GM21381 (cell line): ENCODE measurements around the gene RHOBTB1.
"Not testable (repeated sequence)": the region's sequence is repeated elsewhere in the genome, so short reads cannot be mapped to it uniquely, and the experiment has no call there.

Experiments used
- ATAC-seq: cut with Tn5 transposase; IDR thresholded peaks from one replicate; pipeline ENCODE4 v1.9.1; 2021; ENCODE audit warnings: mild to moderate bottlenecking, moderate library complexity; ENCODE audit not compliant: unreplicated experiment

RHOBTB1 gene

DNA sequence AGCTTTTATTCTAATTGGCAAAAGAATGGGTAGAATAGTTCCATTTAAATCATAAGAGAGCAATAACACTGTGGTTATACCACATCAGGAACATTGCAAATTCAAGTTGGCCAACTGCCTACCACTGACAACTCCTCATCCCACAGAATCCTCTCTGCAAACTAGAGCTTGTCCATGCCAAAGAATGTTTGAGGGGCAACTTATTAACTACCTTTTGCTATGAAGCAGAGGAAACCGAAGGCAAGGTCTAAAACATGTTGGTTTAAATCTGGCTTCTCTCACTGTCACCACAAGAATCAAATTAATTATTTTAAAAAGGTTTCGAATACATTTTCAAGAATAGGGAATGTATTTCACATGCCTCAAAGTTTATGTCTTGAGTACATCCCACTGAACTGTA, 36.0 kb downstream of the RHOBTB1 start:
- no peak for ATAC-seq

DNA sequence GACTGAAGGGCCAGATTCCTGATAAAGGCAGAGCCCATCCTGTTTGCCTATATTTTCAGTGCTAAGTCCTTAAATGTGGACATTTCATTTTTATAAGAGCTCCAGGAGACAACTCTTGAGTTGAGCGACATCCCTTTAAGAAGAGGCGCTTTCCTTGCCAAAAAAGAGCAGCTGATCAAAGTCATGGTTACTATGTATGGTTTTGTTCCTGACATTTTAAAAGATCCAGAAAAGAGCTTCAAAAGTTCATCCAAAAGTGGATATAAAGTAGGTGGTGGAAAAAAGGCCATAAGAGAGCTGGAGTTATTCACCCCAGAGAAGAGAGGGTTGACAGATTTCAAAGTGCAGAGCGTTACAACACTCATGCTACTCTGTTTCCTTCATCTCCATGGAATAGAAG, 36.7 kb downstream of the RHOBTB1 start:
- no peak for ATAC-seq

DNA sequence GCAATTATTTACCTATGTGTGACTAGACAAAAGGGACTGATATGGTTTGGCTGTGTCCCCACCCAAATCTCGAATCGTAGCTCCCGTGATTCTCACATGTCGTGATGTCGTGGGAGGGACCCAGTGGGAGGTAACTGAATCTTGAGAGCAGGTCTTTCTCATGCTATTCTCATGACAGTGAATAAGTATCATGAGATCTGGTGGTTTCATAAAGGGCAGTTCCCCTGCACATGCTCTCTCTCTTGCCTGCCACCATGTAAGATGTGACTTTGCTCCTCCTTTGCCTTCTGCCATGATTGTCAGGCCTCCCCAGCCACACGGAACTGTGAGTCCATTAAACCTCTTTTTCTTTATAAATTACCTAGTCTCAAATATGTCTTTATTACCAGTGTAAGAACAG, 37.2 kb downstream of the RHOBTB1 start:
- not testable (repeated sequence) for ATAC-seq

DNA sequence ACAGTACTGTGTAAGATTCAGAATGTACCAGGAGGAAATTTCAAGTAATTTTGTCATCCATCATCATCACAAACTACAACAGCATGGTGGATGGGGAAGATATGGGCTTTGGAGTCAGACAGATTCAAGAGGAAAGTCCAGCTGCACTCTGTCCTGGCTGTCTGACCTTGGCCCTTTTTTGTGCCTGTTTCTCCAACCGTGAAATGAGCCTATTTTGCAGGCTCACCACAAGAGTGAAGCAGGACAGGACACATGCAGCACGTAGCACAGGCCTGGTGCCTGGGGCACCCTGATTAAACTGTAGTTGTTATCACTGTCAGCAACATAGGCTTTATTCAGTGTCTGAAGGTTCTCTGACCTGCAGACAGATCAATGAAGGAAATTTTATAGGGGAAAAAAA, 37.6 kb downstream of the RHOBTB1 start:
- no peak for ATAC-seq

DNA sequence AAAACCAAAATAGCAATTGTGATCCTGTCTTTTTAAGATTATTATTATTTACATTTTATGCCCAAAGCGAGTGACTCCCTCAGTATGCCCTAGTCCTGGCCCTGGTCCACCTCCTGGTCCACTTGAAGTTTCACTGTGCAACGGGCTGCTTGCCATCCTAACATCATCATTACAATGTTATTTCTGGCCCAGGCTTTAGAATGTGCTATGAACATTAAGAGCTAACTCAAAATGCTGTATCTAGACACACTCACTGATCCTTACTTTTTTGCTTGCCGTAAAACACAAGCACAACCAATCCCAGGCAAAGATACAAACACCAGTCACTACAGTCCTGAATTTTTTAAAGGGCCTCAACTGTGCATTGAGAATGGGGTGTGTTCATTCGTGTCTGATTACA, 38.4 kb downstream of the RHOBTB1 start:
- ATAC-seq: no peak

DNA sequence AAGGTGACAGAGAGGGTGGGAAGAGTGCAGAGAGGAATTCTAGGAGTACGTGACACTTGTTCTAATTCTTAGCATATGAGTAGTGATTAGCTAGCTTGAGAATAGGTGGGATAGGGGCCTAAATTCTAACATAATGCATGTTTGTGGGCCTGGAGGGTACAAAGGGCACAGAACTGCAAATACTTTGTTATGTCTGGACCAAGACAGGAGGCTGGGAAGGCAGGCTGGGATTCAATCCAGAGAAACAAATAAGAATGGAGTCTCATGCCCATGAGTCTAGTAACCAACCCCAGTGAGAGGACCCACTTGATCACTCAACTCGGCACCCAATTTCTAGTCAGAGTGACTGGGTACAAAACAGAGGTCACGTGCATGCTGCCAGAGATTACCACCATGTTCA, 40.9 kb downstream of the RHOBTB1 start:
- ATAC-seq: no peak

DNA sequence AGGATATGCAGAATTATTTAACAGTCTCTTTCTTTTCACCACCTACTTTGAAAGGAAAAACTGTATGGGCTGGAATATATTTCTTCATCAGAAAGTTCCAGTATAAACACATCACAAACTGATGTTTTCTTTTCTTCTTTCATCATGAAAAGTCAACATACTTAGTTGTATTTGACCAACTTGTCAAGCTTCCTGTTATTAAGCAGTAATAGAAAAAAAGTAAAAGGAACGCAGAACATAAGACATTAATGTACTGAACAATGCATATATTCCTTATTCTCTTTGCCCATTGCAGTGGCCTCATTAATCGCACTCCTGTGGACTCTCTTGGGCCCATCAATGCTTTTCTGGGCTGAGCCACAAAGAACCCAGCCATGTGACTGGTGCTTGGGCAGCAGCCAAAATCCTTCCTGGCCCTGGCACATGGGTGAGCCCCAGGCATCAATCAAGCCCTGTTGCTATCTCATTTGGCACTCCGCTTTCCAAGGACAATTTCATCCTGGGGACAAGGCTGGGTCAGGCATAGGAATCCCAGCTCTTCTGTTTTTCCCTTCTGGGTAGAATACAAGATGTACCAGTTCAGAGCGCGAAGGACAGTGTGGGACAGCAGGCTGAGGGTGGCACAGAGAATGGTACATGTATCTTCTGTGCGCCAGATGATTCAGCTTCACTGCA, 42.3 kb downstream of the RHOBTB1 start:
- no peak for ATAC-seq

DNA sequence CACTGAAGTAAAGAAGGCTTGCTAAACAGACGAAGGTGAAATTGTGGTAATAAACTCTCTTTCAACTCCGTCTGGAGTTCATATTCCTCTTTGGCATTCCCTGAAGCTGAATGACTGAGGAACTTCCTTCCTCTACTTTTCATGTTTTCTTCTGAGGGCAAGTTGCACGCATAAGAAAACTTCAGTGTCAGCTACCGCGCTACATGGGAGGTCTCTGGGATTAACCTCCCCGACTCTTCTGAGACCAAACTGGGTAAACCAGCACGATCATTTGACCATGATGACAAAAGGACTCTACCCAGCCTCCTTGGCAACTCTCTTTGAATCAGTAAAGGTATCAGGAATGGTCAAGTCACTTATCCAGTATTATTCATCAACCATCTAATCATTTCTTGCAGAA, 44.7 kb downstream of the RHOBTB1 start:
- no peak for ATAC-seq

DNA sequence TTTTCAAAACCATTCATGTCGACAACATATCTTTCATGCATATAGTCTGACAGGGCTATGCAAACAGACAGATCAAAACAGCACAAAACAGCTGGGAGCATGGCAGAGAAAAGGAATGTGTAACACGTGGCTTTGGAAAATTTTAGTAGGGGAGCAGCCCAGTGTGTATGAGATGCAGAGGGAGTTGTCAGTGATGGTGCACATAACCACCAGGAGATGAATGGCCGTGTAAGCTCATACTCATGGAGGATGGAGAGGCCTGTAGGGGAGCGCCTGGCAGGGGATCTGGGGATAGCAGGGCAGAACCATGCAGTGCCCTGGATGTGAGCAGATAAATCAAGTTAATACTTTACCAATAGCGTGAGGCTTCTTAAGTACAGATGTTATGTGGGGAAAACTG, 45.7 kb downstream of the RHOBTB1 start:
- ATAC-seq: no peak

DNA sequence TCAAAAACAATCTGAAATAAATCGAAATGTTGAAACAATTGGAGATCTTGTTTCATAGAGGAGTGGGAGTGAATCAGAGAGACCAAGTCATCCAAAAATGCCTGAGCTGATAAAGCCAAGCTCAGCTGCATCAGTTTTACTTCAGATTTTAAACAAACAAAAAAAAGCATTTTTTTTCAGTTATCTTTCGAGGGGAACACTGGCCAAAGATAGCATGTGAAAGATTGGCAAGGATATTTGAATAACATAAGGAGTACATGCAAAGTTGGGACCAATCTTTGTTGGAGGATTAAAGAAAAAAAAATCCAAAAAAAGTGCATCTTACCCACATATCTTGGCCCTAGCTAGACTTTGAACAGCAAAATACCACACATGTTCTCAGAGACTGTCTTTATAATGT, 47.2 kb downstream of the RHOBTB1 start:
- ATAC-seq: no peak

DNA sequence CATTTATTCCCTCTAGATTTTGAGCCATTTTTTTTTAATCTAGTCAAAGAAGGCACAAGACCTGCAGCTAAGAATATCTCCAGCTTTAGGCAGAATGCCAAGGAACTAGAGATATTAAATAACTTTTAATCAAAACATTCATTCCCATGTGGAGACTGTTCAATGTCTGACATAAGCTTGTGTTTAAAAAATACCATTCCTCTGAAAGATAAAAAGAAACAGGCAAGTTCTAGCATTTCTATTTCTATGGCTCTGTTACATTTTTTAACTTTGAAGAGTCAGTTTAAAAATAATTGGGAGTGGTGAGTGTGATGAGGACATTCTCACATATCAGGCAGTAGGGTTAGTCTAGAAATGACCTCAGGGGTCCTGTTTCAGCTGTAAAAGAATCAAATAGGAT, 48.0 kb downstream of the RHOBTB1 start:
- no peak for ATAC-seq

DNA sequence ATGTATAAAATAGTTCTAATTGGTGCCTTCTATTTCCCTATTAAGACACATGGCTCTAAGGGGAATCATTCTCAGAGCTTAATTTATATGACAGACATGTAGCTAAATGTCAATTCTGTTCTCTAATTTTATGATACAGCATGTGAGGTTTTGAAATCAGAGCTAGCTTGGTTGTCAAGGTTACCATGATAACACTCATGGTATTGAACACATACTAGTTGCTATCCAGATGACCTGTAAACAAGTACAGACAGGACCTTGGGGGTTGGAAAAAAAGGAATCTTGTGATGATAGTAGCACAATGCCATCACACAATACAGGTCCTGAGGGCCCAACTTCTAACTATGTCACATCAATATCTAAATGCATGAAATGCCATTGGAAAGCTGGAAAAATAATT, 49.2 kb downstream of the RHOBTB1 start:
- ATAC-seq: no peak

DNA sequence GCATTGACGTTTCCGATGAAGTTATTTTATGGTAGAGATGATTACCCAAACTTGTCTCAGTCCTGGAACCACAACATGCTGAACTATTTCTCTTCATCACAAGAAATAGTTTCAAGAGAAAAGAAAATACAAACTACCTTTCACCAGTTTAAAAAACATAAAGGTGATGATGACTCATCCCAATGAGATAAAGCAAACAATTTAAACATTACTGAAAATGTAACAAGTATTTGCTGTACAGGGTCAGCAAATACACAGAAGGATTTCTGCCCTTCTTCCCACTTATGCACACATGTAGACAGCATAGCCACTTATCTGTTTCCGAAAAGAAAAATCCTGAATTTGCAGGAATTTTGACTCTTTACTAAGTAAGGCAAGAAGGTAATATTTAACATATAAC, 50.8 kb downstream of the RHOBTB1 start:
- ATAC-seq: no peak

DNA sequence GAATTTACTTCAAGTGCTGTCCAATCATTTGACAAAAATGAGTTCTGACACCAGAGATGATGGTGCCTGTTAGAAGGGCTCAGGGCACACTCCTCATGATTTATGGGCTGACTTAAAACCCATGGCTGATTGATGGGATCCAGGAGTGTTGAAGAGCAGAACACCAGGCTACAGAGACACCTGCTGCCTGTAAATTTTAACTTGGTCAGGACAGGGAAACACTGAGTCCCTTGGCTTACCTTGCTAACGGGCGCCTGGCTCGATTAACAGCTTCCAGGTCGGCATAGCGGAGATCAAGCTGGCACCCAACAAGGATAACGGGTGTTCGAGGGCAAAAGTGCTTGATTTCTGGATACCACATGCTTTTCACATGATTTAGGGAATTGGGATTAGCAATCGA, 51.4 kb downstream of the RHOBTB1 start:
- no peak for ATAC-seq

DNA sequence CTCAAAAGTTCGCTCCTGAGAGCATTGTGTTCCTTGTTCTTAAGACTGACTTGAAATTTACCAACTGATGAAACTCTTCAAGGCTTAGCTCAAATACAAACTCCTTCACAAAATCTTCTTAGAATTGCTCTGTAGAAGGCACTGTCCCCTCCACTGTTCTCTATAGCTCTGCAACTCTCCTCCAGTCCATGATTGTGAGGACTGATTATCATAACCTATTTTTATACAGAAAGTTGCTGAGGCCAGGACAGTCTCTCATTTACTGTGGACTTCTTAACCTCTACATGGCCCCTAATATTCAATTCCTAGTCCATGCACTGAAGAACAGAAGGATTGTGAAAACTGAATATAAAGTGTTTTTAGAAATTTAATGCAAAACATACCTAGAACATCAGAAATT, 53.2 kb downstream of the RHOBTB1 start:
- ATAC-seq: no peak

DNA sequence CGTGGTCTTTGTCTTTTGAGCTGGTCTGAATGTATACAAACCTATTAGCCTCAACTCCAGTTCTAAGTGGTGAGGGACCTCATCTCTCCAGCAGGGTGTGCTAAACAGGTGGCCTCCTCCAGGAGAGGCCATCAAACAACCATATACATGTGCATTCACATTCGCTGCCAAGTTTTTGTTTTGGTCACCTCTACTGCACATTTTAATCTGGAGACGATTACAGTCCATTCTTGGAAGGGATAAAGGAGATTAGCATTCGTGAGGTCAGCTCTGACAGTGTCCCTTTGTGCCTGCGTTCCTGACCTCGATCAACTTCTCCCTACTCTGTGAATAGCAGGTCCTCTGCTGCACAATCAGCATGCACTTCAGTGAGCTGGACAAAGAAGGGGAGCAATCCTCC, 60.8 kb downstream of the RHOBTB1 start:
- no peak for ATAC-seq

DNA sequence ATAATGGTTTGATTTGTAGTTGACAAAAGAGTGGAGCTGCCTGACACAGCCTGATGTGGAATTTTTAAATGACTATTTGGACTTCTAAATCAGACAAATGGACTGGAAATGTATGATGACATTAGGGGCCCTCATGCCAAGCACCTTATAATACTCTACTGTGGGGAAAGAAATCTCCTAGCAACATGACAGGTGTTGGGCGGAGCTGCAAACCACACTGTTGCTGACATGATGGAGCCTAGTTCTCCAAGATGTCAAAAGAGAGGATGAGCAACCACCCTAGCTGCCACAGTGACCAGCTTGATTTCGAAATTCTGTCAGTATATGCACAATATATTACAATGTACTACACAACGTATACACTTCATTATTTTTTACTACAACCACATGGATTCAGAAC, 65.8 kb downstream of the RHOBTB1 start:
- ATAC-seq: no peak

DNA sequence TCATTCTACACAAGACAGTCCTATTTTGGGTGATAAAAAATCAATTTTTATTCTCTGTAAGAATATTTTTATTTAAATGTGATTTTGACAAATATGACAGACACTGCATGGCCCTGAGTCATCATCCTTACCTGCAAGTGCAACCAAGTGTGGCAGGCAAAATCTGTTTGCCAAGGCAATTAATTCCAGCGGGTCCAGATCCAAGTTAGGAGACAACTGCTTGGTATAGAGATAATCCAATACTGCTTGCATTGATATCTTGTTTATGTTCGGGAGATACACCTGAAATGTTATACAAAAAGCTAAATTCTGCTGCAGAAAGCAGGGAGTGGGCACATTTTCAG, 66.2 kb downstream of the RHOBTB1 start:
- ATAC-seq: no peak

DNA sequence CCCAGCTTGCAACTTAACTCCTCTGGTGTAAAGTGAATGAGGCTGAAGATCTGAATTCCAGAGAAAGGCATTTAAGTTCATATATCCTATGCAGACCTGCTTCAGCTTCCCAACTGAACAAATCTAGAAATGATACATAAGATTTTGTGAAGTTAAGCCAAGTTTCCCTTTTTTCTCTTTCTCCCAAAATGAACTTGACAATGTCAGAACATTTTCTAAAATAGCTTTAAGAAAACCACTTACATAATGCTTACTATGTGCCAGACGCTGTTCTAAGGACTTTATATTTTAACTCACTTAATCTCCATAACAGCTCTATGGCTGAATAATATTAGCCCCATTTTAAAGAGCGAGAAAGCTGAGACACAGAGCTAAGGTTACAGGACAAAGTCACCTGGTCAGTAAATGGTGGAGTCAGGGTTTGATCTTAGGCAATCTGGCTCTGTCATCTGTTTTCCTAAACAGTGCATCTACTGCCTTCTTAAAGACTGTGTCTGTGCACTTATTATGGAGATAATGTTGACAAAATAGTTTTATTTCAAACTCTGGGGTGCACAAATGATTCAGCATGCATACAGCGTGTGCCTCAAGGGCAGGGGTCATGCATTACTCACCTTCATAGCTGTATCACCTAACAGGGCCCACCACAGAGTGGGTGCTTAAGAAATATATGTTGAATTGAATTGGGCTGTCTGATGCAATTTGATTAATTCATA, 66.8 kb downstream of the RHOBTB1 start:
- no peak for ATAC-seq

DNA sequence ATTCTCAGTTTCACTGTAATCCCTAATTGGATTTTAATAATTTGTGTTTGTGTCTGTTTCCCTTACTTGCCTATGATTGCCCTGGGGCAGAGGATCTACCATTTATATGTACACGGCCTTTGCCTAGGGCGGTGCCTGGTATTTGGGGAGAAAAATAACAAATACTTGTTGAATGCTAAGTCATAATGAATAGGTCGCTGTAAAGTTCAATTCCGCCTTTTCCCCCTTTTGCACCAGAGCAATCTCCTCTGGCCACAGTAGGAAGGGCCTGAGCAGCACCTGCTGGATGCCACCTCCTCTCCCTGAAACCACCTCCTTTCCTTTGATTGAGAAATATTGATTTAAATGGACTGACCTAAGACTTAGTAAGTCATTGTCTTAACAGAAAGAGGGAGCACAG, 70.2 kb downstream of the RHOBTB1 start:
- no peak for ATAC-seq

DNA sequence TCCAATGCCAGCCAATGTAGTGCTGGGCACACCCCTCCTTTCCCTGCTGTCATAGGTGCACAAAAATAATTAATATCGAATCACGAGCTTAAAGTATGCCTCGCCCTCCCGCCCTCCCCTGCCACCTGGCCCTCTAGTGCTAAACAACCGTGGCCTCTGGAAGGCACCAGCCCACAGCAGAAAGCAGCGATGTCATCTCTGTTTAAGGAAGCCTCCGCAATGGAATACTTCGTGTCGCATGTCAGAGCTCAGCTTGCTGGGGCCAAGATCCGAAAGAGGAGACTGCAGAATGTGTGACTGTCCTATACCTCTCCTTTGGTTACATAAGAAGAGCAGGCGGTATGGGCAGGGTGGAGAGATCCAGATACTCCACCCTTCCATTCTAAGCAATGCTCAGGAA, 71.5 kb downstream of the RHOBTB1 start:
- ATAC-seq: no peak

DNA sequence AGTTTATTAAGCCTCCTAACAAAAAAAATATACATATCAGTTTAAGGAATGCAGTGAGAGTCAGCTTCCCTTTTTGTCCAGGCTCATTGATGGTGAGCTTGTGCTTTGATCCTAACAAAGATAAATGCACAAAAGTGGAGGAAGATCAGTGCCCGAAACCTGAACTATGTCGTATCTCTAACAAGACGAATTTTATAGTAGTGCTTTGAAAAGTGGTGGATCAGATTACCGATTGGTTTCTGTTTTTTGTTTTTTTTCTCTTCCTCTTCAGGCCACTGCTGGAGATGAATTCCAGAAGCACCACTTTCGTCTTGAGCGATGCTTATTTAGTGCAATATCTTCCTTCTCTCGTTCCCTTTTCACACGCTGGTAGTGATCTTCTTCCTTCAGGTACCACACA, 72.8 kb downstream of the RHOBTB1 start:
- no peak for ATAC-seq

DNA sequence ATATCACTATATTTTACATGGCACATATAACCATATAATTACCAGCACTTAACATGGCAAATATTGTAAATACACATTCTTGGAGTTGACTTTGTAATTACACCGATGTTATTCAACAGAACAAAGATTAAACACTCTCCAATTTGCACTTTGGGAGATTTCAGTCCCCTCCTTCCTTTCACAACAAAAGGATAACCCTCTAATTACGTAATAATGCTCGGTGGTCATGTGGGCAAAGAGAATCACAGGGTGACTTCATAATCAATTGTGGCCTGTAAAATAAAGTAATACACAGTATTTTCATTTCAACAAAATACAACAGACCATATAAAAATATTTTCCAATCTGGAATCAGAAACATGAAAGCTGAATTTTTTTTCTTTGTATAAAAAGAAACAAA, 73.2 kb downstream of the RHOBTB1 start:
- ATAC-seq: no peak
